GM19452 (cell line): Measurements from ENCODE around the gene BTG2.

ENCODE experiments used
- ATAC-seq: cut with Tn5 transposase; IDR thresholded peaks from one replicate; pipeline ENCODE4 v1.9.1; 2021; ENCODE audit not compliant: unreplicated experiment

BTG2 gene

DNA sequence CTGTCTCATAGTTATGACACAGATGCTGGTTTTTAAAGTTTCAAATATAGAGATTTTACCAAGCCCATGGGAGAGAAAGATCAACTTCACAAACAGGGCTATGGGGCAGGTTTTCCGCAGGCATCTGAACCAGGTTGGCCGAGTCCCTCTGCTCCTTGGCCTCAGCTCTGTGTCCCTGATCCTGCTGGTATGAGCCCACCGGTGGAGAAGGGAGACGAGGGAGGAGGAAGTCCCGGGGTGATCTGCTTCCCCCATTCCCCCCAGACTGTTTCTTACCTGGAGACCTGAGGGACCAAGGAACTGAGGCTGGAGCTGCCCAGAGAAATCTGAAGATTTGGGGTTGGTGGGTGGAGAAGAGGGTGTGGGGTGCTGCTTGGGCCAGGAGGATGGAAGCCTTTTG is 28.9 kb upstream of the BTG2 start:
- ATAC-seq, result no peak

DNA sequence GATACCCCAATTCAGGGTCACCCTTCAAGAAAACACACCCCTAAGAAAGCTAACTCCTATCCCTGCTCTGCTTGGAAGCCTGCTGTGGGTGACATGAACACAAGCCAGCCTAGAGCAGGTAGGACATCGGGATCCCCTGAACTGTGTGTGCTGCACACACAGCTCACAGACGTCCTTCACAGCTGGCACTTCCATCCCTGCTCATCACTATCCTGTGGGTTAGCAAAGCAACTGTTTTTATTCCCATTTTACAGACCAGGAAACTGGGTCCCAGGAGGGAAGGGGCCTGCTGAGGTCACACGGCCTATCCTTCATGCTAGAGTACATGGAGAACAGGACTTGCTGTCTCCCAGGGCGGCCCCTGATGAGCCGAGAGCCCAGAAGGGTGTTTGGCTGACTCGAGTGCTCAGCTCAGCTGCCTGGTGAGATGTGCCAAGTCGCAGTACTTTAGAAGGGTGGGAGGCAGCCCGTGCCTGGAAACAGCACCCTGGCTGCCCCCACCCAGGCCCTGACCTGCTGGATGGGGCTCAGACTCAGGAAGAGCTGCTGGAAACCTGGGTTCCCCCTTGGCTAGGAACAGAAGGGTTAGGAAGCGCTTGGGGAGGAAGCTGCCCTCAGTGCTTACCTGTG is 28.3 kb upstream of the BTG2 start:
- no peak for ATAC-seq

DNA sequence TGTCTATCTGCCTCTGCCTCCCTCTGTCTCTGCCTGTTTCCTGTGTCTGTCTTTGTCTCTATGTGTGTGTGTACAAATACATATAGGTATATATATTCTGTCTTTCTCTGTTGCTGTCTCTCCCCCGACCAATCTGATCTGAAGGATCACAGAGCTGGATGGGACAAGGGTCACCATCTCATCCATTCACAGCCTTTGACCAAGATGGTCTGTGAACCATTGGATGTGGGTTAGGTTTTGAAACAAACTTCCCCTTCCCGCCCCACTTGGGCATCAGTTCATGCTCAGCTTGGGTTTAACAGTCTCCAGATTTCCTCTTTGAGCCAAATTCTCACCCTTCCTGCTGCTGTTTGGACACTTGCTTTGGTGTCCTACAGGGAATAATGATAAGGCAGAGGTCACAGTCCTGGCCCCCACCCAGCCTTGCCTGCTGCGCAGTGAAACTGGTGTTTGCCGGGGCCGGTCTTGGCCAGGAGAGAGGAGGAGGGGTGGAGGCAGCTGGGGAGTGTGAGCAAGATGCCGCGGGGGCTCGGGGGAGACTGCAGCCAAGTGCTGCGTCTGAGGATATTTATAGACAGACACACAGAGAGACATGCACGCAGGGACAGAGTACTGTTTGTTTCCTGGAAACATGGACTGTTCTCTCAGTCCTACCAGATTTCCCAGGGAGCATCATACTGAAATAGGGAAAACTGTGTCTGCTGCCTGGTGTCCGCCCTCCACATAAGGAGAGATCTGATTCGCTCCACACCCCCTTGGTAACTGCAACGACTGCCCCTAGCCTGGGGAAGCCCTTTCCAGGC is 27.0 kb upstream of the BTG2 start:
- no peak for ATAC-seq

DNA sequence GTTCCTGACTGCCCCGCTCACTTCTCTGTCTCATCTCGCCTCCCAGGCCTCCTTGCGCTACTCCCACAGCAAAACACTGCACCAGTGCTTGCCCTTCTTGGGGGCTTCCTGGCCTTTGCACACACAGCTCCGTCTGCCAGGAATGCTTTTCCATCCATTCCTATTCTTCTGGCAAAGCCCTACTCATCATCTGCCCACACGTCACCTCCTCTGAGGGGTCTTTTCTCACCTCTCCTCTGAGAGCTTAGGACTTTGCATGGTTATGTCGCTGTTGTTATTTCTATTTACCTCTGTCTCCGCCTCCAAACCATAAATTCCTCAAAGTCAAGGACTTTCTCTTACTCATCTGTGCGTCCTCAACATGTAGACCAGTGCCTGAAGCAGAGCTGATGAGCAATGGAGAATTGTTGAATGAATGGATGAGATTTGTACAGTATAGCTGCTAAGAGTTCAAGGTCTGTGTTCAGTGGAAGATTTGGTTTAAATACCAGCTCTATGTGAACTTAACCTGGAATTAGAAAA is 26.4 kb upstream of the BTG2 start:
- ATAC-seq, result no peak

DNA sequence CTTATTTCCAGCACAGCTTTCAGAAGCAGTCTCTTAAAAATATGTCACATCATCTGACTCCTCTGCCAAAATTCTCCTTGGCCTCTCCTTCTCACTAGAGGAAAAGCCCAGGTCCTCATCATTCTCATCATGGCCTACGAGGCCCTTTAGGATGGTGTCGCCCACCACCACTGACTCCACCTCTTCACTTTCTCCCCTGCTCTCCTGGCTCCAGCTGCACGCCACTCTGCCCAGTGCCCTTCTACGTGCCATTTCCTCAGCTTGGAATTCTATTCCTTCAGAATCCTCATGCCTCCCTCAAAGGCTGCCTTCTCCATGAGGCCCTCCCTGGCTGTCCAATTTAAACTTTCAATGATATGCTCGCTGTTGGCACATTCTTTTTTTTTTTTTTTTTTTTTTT is 25.3 kb upstream of the BTG2 start:
- no peak for ATAC-seq

DNA sequence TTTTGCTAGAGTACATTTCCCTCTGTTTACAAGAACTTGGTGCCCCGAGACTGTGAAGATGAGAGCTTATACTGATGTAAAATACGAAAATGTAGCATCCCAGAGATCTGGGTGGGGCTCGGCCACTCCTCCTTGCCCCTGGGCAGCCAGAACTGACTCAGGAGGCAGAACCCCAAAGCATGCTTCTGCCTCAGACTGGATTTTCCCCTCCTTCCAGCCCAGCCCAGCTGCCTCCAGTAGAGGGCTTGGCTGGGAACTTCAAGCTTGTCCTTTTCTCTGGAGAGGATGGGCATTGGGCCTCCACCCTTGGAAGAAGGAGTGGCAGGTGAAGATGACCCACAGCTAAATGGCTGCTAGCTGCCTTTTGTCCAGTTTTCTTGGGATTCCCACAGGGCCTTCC is 24.3 kb upstream of the BTG2 start:
- no peak for ATAC-seq

DNA sequence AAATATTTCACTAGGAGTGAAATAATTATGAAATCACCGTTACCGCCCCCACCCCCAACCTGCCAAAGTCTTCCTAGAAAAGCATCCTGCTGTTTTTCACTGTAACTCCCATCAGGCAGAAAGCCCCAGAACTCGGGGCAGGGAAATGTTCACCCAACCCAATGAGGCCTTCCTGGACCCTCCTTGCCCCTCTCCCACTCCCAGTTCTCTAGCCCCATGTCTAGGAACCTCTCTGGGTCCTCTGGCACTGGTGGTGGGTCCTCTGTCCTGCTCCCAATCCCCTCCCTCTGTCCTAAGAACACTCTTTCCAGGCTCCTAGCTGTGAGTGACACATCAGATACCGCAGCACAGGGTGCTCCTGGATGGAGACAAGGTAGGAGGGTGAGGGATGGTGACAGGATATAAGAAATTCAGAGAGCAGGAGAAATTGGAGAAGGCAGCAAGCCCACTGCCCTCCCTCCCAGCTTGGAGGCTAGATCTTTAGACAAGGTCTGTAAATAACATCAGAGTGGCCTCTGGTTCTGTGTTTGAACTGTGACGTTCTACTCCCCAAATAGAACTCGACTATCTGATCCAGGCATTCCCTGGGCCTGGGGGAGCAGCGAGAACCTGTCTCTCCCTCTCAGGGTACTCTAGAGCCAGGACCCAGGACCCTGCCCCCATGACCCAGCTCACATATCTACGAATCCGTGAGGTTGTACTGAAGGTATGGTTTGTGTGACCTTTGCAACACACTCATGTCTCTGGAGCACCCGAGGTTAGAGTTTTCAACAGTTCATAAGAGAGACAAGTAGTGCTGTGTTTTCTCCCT is 23.3 kb upstream of the BTG2 start:
- no peak for ATAC-seq

DNA sequence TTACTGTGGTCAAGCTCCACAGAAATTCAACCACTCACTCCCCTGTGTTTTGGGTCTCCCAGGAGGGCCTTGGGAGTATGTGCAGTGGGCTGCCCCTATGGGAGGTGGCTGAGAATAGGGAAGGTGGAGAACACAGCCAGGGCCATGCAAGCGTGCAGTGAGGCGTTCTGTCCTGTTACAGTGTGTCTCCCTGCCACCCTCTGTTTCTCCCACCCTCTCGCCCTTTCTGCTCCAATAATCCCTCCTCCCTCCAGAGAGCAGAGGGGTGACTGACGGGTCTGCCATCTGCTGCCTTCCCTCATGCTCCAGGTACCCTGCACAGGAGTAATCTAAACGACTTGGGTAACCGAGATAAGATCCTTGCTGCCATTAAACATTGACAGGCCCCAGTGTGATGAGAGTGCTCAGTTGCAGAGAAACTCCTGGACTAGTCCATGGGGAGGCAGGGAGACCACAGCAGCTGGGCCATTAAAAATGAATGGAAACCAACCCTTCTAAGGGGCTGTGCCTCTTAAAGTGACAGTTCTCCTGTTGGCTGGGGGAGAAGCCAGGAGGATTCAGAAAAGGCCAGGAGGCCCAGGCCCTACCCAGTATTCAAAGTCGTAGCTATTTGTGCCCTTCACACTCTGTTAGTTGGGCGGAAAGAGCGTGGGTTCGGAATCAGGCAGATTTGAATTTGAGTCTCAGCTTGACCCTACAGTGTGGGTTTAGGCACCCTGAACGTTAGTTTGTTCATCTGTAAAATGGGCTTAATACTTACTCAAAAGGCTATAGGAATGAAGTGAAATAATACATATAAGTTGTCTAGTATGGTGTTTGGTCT is 22.4 kb upstream of the BTG2 start:
- ATAC-seq, result no peak

DNA sequence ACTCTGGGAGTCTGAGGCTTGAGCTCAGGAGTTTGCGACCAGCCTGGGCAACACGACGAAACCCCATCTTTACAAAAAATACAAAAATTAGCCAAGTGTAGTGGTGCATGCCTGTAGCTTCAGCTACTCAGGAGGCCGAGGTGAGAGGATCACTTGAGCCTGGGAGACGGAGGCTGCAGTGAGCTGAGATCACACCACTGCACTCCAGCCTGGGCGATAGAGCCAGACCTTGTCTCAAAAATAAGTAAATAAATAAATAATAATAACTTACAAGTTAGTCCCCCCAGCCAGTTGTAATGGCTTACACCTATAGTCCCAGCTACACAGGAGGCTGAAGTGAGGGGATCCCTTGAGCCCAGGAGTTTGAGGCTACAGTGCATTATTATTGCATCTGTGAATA is 21.7 kb upstream of the BTG2 start:
- ATAC-seq, result no peak

DNA sequence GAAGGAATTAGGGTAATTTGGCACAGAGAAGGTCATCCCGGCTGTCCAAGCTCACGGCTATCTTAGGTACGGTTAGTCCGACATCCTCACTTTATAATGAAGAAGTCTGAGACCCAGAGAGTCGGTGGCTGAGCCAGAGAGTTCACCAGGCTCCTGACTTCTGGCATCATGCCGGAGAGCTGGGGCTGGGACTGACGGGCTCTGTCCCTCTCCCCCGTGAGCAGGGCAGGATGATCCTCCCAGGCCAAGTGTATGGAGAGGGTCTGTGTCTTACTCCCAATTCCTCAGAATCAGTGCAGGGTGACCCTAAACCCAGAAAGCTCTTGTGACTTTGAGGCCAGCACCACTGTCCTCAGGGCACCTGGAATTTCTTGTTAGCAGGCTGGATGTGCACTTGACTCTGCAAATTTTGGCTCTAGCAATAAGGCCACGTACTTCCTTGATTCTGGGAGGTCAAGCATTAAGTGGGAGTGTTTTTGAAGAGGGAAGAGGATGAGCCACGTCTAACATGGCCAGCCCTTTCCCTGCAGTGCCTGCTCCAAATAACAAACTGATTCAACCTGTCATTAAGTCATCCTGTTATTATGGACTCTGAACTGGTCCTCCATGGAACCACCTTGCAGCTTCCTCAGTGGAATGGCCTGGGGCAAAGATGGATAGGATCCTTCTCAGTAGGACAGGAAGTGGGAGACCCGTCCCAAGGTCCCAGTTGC is 20.8 kb upstream of the BTG2 start:
- no peak for ATAC-seq

DNA sequence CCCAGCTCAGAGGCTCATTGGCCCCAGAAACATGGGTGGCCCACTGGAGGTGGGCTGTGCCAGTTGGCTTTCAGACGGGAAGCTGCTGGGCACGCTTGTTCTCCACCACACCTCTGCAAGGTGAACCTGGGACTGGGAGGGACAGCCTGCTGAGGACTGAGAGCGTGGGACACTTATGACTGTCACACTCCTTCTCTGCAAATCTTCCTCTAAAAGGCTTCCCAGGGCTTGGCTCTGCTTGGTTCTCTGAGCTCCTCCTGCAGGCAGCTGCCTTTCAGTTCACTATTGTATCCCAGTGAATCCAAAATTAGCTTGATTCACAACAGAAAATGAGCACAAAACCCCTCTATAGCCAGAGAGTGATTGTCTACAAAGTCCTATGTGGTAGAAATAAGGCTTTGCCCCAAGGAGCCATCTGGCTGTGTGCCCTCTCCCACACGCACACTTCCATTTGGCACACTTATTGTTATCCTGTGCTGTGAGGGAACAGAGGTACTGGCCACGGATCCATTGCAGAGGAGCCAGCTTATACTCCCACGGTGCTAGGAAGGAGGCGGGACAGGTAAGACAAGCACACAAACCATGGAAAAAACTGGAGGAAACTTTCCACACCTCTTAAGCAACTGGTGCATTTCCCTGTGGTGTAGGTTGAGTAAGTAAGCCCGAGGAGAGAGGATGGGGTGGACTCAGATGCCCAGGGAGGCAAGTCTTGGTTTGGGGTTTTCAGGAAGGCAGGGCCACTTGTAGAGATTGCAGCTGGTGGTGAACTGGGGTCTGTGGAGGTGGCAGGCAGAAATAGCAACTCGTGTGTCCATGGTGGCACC is 18.9 kb upstream of the BTG2 start:
- no peak for ATAC-seq

DNA sequence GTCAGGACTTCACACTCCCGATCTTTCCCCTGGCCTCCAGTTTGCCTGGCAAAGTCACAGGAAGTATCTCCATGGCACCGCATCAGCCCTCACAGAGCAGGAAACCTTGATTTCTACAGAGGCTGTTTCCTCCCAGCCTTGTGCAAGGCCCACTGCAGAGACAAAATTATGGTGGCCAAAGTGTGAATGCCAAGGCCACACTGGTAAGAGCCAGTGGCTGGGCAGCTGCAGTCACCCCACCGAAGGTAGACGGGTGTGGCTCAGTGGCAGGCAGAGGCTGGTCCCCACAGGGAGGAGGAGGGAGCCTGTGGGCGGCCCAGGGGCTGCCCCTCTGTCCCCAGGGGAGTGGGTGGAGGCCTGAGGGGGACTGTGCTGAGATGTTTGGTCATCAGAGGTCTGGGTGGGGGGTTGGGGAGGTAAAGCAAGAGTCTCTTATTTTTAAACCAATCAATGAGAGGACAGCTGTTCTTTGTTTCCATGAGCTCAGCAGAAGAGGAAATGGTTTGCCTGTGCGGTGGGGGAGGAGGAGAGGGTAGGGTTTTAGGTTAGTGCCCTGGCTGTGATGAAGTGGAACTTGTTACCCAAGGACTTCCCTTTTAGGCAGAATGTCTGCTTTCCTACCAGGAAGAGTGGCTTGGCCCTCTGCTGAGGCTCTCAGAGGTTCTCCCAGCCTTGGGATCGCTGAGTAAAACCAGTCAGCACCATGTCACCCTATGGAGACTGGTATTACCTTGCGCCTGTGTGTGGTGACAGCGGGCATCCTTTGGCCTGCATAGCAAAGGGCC is 18.0 kb upstream of the BTG2 start:
- peak; percentile 54 for ATAC-seq

DNA sequence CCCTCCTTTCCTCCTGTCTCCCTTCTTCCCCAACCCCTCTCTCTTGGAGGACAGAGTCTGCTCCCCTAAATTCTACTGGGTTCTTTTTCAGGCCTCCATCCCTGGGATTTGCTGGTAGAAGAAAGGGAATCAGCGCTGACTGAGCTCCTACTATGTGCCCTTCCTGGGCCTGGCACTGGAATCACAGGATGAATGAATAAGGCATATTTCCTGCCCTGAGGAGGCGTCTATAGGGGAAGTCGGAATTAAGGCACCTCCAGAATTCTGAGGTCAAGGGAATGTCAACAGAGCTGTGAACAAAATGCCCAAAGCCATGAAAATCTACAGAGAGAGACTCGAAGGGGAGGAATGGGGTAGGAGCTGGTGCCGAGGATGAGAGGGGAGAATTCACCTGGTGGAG is 17.4 kb upstream of the BTG2 start:
- ATAC-seq, result no peak

DNA sequence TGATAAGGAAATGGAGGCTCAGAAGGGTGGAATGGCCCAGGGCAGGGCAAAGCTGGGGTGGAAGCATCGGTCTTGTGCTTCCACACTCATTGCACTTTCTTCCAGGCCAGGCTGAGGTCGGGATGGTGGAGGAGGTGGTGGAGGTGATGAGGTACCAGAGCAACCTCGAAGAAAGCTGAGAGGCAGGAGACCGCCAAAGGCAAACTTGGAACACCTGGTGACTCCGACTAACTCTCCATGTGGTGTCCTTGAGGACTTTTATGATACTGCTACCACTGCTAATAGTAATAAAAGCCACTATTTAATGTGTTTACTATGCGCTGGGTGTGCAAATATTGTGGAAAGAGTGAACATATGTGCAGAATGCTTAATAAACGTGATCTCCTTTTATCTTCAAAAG is 16.9 kb upstream of the BTG2 start:
- no peak for ATAC-seq

DNA sequence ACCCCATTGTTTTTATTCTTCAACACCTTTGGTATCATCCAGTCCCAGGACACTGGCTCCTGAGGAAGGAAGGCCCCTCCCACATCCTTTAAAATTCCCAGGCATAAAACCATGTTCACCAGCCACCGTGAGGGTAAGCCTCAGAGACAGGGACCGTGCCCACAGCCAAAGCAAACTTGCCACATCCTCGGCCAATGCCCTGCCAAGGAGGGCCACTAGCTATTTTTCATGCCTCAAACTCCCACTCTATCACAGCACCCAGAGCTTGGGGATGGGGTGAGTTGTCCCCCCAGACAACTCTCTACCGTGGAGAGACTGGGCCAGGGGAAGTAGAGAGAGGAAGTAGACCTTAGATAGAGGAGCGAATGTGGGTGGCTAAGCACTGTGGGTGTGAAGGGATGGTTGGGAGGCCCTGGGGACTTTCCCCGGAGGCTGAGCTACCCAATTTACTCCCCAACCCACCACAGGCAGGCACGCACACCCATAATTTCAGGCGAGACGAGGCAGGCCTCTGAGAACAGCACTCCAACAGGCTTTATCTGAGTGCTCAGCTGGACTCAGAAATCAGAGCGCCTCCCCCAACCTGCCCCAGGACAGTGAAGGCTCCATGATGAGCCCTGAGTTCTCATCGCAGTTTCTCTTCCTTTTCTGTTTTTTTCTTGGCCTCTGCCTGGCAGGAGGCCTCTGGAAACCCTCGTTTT is 15.9 kb upstream of the BTG2 start:
- peak; percentile 47 for ATAC-seq

DNA sequence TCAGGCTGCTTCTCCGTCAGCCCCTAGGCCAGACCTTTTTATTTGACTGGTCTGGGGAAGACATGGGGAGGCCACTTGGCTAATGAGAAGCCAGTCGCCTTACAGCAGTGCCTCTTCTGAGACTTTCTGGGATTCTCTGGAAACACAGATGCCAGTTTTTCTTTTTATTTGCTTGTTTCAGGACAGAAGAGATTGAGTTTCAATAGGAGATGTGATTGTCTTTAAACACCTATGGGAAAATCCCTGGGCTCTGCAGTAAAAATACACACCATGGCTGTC is 15.4 kb upstream of the BTG2 start:
- ATAC-seq, result no peak

DNA sequence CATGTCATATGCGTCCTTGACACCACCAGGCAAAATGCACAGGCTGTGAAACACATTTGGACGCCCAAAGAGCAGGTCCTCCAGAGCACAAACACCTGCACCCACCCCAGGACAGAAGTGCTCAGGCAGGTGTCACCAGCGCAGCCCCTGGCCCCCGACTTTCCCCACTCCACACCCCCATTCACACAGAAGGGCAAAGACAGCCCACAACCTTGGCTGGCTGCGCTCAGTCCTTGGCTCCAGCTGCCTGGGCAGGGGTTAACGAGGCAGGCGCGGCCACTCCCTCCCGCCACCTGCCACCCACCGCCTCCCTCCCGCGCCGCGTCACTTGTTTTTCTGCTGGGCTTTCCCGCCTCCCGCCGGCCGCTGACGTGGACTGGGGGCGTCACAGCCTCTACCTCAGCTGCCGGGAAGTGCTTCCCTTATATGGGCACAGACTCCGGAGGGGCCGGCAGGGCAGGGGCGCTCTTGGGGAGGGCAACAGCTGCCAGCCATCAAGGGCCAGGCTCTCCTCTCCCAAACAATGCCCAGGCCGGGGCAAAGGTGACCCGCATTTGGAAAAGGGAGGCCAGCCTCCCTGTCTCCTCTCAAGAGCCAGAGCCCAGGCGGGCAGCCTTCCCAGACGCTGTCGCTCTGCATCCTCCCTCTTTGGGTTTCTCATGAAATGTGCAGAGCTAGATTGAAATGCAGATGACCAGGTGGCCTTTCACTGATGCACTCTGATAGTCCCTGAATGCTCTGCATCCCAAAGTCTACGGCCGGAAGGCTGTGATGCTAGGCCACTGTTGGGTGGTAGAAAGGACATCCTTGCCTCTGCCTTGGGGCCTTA is 14.8 kb upstream of the BTG2 start:
- ATAC-seq, result peak; percentile 48
